ENCODE data around the gene PRKN.

DNA sequence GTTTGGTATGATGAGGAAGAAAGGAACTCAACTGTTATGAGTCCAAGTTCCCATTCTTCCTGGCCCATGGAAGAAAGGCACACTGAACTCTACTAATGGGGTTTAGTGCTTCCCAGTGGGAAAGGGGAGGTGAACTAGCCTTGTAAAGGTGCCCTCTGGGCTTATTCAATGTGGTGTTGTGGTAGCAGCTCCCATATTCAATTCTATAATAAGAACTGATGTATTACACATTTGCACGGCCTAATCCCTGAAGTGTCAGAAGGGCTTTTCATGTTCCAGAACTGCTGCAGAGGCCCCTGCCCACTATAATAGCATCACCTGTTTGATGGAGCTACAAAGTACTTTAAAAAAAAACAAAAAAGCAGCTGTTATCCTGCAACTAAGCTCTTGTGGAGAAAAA is 17.1 kb downstream of the PRKN start:
- TF ChIP-seq, protein P1, sequence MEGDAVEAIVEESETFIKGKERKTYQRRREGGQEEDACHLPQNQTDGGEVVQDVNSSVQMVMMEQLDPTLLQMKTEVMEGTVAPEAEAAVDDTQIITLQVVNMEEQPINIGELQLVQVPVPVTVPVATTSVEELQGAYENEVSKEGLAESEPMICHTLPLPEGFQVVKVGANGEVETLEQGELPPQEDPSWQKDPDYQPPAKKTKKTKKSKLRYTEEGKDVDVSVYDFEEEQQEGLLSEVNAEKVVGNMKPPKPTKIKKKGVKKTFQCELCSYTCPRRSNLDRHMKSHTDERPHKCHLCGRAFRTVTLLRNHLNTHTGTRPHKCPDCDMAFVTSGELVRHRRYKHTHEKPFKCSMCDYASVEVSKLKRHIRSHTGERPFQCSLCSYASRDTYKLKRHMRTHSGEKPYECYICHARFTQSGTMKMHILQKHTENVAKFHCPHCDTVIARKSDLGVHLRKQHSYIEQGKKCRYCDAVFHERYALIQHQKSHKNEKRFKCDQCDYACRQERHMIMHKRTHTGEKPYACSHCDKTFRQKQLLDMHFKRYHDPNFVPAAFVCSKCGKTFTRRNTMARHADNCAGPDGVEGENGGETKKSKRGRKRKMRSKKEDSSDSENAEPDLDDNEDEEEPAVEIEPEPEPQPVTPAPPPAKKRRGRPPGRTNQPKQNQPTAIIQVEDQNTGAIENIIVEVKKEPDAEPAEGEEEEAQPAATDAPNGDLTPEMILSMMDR (IDR thresholded peaks at IDR 0.05) = no peak
- no peak for TF ChIP-seq POLR2A (IDR thresholded peaks at IDR 0.05)
